ENCODE results near the gene ARHGEF17.
A peak's percentile ranks its signal among the peaks of the same experiment; 100 is the strongest.

Gene ARHGEF17

DNA sequence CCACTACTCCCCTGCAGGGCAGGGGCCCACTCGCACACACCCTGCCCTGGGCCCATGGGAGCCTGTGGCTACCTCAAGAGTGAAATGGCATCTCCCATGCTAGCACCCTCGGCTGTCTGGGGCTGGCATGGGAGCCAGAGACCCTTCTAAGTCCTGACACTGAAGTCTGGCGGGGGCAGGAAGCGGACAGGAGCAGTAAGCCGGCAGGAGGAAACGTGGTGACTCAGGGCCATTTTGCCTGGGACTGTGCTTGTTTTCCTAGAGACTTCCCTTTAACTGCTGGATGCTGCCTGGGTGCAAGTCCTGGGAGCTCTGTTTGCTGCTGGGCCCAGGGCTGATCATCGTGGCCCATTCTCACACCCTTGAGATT lies 84.9 kb downstream of the ARHGEF17 start:
- no peak for TF ChIP-seq SUZ12 (IDR thresholded peaks at IDR 0.05)
- TF ChIP-seq TARDBP (IDR thresholded peaks at IDR 0.05) = no peak
- TF ChIP-seq LEF1 (IDR thresholded peaks at IDR 0.05; ENCODE audit: borderline replicate concordance) = no peak
- TF ChIP-seq ELF4 (IDR thresholded peaks at IDR 0.05) = no peak
- no peak for TF ChIP-seq SP1 (IDR thresholded peaks at IDR 0.05)
- TF ChIP-seq, protein P1, sequence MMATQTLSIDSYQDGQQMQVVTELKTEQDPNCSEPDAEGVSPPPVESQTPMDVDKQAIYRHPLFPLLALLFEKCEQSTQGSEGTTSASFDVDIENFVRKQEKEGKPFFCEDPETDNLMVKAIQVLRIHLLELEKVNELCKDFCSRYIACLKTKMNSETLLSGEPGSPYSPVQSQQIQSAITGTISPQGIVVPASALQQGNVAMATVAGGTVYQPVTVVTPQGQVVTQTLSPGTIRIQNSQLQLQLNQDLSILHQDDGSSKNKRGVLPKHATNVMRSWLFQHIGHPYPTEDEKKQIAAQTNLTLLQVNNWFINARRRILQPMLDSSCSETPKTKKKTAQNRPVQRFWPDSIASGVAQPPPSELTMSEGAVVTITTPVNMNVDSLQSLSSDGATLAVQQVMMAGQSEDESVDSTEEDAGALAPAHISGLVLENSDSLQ (IDR thresholded peaks at IDR 0.05) = no peak
- TF ChIP-seq FOXA1 (IDR thresholded peaks at IDR 0.05) = no peak
- no peak for TF ChIP-seq CTBP1 (IDR thresholded peaks at IDR 0.05; ENCODE audit: borderline replicate concordance)
- TF ChIP-seq L3MBTL2 (conservative IDR thresholded peaks at IDR 0.05) = no peak
- no peak for TF ChIP-seq FOXK2 (IDR thresholded peaks at IDR 0.05)
- TF ChIP-seq ZNF384 (IDR thresholded peaks at IDR 0.05) = no peak
- no peak for TF ChIP-seq HDGF (IDR thresholded peaks at IDR 0.05; ENCODE audit: borderline replicate concordance)
- no peak for TF ChIP-seq ARNT (IDR thresholded peaks at IDR 0.05)
- TF ChIP-seq BHLHE40 (IDR thresholded peaks at IDR 0.05; ENCODE audit: borderline replicate concordance) = no peak
- DNase-seq (ENCODE audit: extremely low spot score) = no peak
- ChIA-PET POLR2A (interaction anchor here (1.0 to 1.5 kb wide), 3 partner anchors 18 to 42 kb away, joined by 3 to 4 read pairs (median 4); no protein-coding TSS in a partner anchor), CTCF (interaction anchor here (0.5 to 5.2 kb wide), 12 partner anchors 8 to 269 kb away, joined by 3 to 45 read pairs (median 5); partner anchors contain the start of gene RELT)

DNA sequence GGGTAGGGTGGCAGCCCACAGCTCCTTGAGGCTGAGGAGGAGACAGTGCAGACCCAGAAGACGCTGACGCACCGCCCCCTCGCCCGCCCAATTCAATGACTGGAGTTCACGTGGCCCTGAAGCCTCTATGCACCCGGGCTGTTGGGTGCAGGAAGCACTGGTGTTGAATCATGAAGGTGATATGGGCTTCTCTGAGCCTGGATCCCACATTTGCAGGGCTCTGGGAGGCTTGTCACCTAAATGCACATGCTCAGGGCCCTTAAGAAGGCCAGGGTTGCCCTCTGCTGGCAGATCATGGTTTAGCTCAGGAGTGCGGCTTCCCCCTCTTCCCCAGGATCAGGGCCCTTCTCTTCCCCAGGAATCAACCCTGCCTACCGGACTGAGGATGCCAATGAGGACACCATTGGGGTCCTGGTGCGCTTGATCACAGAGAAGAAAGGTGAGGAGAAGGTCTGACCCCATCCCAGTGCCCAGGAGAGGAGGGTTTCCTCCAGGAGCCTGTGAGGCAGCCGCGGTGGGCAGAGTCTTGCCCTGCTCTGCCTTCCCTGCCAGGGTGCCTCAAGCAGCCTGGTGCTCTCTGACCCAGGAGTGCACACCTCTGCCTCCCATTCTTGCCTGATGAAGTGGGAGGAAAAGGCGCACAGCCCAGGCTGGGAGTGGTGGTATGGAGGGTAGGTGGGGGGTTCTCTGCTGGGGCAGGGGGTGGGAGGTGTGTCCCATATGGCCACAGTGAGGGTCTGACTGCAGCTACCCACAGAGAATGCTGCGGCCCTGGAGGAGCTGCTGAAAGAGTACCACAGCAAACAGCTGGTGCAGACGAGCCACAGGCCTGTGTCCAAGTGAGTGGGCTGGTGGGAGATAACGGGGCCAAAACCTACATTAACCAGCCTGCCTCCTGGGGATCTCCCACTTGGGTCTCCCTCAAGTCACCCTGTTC lies 85.7 kb downstream of the ARHGEF17 start:
- POLR2A ChIA-PET = interaction anchor here (1.0 to 1.5 kb wide), 3 partner anchors 19 to 42 kb away, joined by 3 to 4 read pairs (median 4); no protein-coding TSS in a partner anchor
- no peak for TF ChIP-seq ZNF384 (IDR thresholded peaks at IDR 0.05)
- TF ChIP-seq FOXM1 (IDR thresholded peaks at IDR 0.05; ENCODE audit: borderline replicate concordance) = no peak
- no peak for TF ChIP-seq SUZ12 (IDR thresholded peaks at IDR 0.05)
- TF ChIP-seq TARDBP (IDR thresholded peaks at IDR 0.05) = no peak
- no peak for TF ChIP-seq ARNT (IDR thresholded peaks at IDR 0.05)
- TF ChIP-seq L3MBTL2 (conservative IDR thresholded peaks at IDR 0.05) = no peak
- TF ChIP-seq, protein P1 (IDR thresholded peaks at IDR 0.05) = no peak
- no peak for TF ChIP-seq FOXK2 (IDR thresholded peaks at IDR 0.05)
- no peak for TF ChIP-seq SP1 (IDR thresholded peaks at IDR 0.05)
- no peak for TF ChIP-seq ELF4 (IDR thresholded peaks at IDR 0.05)
- no peak for TF ChIP-seq FOXA1 (IDR thresholded peaks at IDR 0.05)
- TF ChIP-seq BHLHE40 (IDR thresholded peaks at IDR 0.05; ENCODE audit: borderline replicate concordance) = no peak
- no peak for TF ChIP-seq LEF1 (IDR thresholded peaks at IDR 0.05; ENCODE audit: borderline replicate concordance)
- no peak for TF ChIP-seq HDGF (IDR thresholded peaks at IDR 0.05; ENCODE audit: borderline replicate concordance)
- TF ChIP-seq CTBP1 (IDR thresholded peaks at IDR 0.05; ENCODE audit: borderline replicate concordance) = no peak
- TF ChIP-seq NFRKB (IDR thresholded peaks at IDR 0.05) = no peak
- DNase-seq (ENCODE audit: extremely low spot score) = peak; percentile 81
- CTCF ChIA-PET = interaction anchor here (0.5 to 5.2 kb wide), 13 partner anchors 9 to 268 kb away, joined by 3 to 45 read pairs (median 5); partner anchors contain the start of gene RELT

DNA sequence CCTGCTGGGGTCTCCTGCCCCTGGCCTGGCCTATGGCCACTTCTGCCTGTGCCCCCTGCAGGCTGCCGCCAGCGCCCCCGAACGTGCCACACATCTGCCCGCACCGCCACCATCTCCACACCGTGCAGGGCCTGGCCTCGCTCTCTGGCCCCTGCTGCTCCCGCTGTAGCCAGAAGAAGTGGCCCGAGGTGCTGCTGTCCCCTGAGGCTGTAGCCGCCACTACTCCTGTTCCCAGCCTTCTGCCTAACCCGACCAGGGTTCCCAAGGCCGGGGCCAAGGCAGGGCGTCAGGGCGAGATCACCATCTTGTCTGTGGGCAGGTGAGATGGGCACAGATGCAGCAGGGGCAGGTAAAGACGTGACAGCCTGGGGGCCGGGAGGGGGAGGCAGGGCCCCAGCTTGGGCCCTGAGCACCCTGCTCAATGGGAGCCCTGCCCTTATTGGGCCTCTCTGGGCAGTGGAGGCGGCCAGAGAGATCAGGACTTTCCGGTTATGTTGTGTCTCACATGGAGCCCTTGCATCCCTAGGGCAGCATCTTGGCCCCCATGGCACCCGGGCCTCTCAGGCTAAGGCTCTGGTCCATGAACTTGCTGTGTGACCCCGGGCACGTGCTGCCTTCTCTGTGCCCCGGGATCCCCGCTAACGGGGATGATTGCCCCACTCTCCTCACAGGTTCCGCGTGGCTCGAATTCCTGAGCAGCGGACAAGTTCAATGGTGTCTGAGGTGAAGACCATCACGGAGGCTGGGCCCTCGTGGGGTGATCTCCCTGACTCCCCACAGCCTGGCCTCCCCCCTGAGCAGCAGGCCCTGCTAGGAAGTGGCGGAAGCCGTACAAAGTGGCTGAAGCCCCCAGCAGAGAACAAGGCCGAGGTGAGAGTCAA lies 86.6 kb downstream of the ARHGEF17 start:
- TF ChIP-seq ZNF384 (IDR thresholded peaks at IDR 0.05) (no peak), CTBP1 (IDR thresholded peaks at IDR 0.05; ENCODE audit: borderline replicate concordance) (no peak), L3MBTL2 (conservative IDR thresholded peaks at IDR 0.05) (no peak), SP1 (IDR thresholded peaks at IDR 0.05) (no peak), NFRKB (IDR thresholded peaks at IDR 0.05) (no peak), FOXM1 (IDR thresholded peaks at IDR 0.05; ENCODE audit: borderline replicate concordance) (no peak), FOXA1 (IDR thresholded peaks at IDR 0.05) (no peak), BHLHE40 (IDR thresholded peaks at IDR 0.05; ENCODE audit: borderline replicate concordance) (no peak), LEF1 (IDR thresholded peaks at IDR 0.05; ENCODE audit: borderline replicate concordance) (no peak), TARDBP (IDR thresholded peaks at IDR 0.05) (no peak)
- DNase-seq (ENCODE audit: extremely low spot score) = no peak
- ChIA-PET CTCF (interaction anchor here (5.2 kb wide), 1 partner anchor 43 kb away, joined by 45 read pairs; no protein-coding TSS in a partner anchor), POLR2A (no interaction called here)

DNA sequence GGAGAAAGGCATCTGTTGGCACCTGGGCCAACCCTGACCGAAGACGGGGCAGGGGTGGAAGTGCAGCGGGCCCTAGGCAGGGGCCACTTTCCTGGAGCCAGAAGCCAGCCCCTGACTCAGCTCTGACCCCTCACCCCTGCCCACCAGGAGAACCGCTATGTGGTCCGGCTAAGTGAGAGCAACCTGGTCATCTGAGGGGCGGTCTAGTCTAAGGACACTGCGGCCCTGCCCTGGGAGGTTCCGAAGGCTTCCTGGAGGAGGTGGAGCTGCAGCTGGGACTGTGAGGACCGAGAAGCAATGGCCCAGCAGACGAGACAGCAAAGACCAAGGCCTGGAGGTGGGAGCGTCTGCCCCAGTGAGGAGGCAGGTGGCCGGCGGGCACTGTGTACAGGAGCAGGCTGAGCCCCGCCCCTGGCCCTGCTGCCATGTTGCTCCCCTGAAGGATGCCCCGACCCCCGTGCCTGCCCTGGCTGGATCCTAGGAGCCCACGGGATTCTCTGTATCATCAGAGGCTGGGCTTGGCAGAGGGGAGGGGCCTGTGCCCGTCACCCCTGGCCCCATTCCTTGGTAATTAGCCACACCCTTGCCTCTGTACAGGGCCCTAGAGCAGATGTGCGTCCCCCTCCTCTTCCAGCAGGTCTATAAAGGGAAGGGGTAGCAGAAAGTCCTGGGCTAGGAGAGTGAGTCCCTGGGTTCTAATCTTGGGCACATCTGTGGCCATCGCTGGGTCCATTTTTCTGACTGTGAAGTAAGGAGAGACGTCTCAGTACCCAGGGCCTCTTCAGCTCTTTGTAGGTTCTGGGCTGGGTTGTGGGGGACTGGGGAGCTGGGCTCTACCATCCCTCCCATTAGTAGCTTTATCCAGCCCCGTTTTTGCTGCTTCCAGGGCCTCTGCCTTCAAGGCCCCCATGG lies 87.5 kb downstream of the ARHGEF17 start:
- ChIA-PET CTCF (interaction anchor here (5.2 kb wide), 1 partner anchor 44 kb away, joined by 45 read pairs; no protein-coding TSS in a partner anchor), POLR2A (interaction anchor here (1.3 kb wide), 2 partner anchors 12 to 44 kb away, joined by 3 to 4 read pairs; no protein-coding TSS in a partner anchor)
- no peak for DNase-seq (ENCODE audit: extremely low spot score)
- TF ChIP-seq ELF4 (IDR thresholded peaks at IDR 0.05) (no peak), HDGF (IDR thresholded peaks at IDR 0.05; ENCODE audit: borderline replicate concordance) (no peak), ZNF384 (IDR thresholded peaks at IDR 0.05) (no peak), NFRKB (IDR thresholded peaks at IDR 0.05) (no peak), ARNT (IDR thresholded peaks at IDR 0.05) (no peak), CTBP1 (IDR thresholded peaks at IDR 0.05; ENCODE audit: borderline replicate concordance) (no peak), SUZ12 (IDR thresholded peaks at IDR 0.05) (no peak), BHLHE40 (IDR thresholded peaks at IDR 0.05; ENCODE audit: borderline replicate concordance) (no peak), LEF1 (IDR thresholded peaks at IDR 0.05; ENCODE audit: borderline replicate concordance) (no peak), SP1 (IDR thresholded peaks at IDR 0.05) (no peak), FOXK2 (IDR thresholded peaks at IDR 0.05) (no peak), TARDBP (IDR thresholded peaks at IDR 0.05) (no peak), FOXM1 (IDR thresholded peaks at IDR 0.05; ENCODE audit: borderline replicate concordance) (no peak)
